GM10847 (cell line): ENCODE data around the gene NANOS1.

Experiments
- POLR2A ChIP-seq: IDR thresholded peaks from 2 replicates; pipeline ENCODE4 v1.6.1; 2011; ENCODE audit not compliant: insufficient read length; ENCODE audit errors: extremely low read depth

Gene NANOS1, protein sequence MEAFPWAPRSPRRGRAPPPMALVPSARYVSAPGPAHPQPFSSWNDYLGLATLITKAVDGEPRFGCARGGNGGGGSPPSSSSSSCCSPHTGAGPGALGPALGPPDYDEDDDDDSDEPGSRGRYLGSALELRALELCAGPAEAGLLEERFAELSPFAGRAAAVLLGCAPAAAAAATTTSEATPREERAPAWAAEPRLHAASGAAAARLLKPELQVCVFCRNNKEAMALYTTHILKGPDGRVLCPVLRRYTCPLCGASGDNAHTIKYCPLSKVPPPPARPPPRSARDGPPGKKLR

GRCh38 chr10:119029613-119030420 is at the start of gene NANOS1:
TSS of gene NANOS1 (plus strand) at chr10:119029714. CDS start at chr10:119029802, 88 bp downstream.
- TF ChIP-seq POLR2A, result no peak

DNA sequence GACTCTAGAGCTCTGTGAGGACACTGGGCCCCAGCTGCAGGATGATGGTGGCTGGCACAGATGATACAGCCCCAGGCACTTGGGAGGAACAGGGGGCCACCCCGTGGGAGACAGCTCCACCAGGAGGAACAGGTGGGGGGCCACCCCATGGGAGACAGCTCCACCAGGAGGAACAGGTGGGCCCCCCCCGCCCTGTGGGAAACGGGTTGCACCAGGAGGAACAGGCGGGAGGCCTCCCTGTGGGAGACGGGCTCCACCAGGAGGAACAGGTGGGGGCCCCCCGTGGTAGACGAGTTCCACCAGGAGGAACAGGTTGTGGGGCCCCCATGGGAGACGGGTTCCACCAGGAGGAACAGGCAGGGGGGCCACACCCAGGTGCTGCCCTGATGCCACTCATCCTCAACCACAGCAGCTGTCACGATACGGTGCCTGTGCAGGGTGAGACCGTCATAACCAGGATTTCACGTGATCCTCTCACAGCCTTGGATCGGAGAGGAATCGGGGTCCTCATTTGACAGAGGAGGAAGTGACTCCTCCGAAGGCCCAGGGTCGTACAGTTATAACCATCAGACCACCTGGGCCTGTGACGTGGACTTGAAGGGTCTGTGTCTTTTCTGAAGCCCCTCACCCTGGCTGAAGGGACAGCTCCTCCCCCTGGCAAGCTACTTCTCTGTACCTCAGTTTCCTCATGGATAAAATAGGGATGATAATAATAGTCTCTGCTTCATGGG is 49.2 kb upstream of the NANOS1 start:
- TF ChIP-seq POLR2A, result no peak

GRCh38 chr10:118980870-118981269 is 48.6 kb upstream of the NANOS1 start:
- no peak for TF ChIP-seq POLR2A

DNA sequence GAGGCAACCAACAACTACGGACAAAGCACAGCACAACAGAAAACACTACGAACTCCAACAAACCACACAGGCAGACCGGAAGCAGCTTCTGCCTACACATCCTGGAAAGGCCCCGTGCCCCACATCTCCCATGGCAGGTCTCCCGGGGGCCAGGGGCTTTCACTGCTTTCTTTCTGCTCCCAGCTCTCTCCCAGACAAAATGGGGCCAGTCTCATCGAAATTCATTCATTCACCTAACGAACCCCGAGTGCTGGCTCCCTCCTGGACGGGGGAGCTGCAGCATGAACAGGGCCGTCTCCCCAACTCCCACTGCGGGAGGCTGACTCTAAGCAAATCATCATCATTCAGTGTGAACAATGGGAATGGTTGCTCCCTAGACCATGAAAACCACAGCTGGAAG is 47.6 kb upstream of the NANOS1 start:
- no peak for TF ChIP-seq POLR2A

DNA sequence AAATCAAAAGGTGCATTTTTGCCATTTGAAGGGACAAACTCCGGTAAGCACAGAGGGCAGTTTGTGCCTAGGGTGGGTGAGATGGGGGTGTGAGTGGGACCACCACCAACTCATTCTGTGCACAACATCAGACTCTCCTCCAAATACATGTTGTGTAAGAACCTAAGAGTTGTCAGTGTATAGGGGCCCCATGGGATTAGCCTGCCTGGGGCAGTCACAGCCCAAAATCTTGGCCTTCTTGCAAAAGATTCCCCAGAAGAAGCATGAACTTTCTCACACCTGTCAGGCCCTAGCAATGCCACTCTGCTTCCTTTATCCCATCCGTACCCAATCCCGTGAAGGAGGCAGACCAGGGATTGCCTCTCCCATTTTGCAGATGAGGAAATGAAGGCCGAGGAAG is 47.1 kb upstream of the NANOS1 start:
- no peak for TF ChIP-seq POLR2A

GRCh38 chr10:118983263-118983662 is 46.3 kb upstream of the NANOS1 start:
- TF ChIP-seq POLR2A, result no peak

- no peak for TF ChIP-seq POLR2A
Observed at GRCh38 chr10:118985576-118985975, 43.9 kb upstream of the NANOS1 start.

DNA sequence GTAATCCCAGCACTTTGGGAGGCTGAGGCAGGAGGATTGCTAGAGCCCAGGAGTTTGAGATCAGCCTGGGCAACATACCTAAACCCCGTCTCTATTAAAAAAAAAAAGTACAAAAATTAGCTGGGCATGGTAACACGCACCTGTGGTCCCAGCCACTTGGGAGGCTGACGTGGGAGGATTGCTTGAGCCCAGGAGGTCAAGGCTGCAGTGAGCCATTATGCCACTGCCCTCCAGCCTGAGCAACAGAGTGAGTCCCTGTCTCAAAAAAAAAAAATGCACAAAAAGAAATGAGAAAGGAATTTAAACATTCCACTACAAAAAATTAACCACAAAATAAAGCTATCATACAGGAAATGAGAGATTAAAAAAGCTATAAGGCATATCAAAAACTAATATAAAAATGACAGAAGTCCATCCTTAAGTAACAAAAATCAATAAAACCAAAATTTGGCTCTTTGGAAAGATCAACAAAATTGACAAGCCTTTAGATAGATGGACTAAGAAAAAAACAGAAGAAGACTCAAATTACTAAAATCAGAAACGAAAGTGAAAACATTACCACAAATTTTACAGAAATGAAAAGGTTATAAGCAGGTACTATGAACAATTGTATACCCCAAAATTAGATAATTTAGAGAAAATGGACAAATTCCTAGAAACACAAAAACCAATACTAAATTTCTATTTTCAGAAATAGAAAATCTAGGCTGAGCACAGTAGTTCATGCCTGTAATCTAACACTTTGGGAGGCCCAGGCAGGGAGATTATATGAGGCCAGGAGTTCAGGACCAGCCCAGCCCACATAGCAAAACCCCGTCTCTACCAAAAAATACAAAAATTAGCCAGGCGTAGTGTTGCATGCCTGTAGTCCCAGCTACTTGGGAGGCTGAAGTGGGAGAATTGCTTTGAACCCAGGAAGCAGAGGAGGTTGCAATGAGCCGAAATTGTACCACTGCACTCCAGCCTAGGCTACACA is 42.4 kb upstream of the NANOS1 start:
- no peak for TF ChIP-seq POLR2A

DNA sequence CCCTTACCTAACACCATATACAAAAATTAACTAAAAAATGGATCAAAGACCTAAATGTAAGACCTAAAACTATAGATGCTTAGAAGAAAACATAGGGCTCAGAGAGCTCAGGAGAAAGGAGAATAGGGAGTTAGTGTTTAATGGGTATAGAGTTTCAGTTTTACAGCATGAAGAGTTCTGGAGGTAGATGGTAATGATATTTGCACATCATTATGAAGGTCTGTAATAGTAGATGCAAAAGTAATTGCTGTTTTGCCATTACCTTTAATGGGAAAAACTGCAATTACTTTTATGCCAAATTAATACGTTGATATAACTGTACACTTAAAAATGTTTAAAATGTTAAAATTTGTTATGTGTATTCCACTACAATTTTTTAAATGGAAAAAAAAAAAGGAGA is 39.2 kb upstream of the NANOS1 start:
- no peak for TF ChIP-seq POLR2A

- no peak for TF ChIP-seq POLR2A
Observed at GRCh38 chr10:118992496-118992895, 37.0 kb upstream of the NANOS1 start.

DNA sequence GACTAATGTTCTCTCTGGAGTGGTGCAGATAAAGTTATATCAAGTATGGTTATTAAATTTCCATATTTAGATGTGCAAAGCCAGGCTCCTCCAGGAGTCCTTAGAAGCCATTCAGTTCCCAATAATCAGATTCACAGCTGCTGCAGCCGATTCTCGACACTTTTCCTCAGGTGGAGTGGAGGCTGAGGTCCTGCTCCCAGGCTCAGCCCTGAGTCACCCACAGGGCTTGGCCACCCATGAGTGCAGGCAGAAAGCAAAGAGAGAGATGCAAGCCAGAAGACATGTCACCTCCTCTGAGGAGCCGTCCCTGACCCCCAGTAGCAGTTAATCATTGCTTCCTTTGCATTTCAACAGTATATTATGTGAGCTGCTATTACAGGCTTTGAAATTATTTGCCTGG is 36.3 kb upstream of the NANOS1 start:
- no peak for TF ChIP-seq POLR2A

DNA sequence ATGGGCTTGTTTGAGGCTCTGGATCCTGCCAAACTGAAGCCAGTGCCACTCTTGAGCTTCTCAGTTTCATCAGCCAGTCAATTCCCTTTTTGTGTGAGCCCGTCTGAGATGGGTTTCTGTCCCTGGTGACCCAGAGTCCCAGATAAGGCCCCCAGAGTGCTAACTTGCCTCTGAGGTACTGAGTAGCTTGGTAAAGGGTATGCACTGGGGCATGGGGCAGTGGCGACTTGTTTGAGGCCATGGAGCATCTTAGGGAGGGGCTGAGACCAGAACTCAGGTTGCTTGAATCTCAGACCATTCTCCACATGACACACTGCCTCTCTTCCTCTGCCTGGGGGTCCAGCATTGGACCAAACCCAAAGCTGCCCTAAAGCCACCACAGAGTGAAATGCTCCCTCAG is 35.2 kb upstream of the NANOS1 start:
- TF ChIP-seq POLR2A, result no peak

DNA sequence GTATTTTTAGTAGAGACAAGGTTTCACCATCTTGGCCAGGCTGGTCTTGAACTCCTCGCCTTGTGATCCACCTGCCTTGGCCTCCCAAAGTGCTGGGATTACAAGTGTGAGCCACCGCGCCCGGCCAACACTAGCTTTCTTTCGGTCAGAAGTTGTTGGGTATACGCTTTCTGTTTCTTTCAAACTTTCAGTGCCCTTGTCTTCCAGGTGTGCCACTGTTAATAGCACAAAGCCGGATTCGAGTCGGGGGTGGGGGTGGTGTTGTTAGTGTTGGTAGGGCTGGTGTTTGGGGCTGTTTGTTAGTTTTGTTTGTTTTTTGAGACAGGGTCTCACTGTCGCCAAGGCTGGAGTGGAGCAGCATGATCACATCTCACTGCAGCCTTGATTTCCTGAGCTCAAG is 33.8 kb upstream of the NANOS1 start:
- no peak for TF ChIP-seq POLR2A

GRCh38 chr10:118997379-118997778 is 32.1 kb upstream of the NANOS1 start:
- no peak for TF ChIP-seq POLR2A

- TF ChIP-seq POLR2A, result no peak
Observed at GRCh38 chr10:118998183-118998582, 31.3 kb upstream of the NANOS1 start.
